ENCODE results near the gene RNF114.

RNF114 gene

GRCh38 chr20:49986049-49986448 is 49.9 kb downstream of the RNF114 start:
- no peak overlapping the region for H3K27ac ChIP-seq (ENCODE audit: extremely low read depth, low read depth, low read length)
- peaks cover 0 to 36% of the 10 kb centered on the region in 2 experiments; a peak in 1 of 3 replicates for H3K36me3 ChIP-seq (ENCODE audit: control insufficient read depth in 2 of 2, insufficient read depth in 1 of 2, low read length in 2 of 2)
- no peak overlapping the region for H3K4me3 ChIP-seq (ENCODE audit: low read depth, low read length)
- ChIA-PET POLR2A (no interaction called here), CTCF (interaction anchor here (0.6 to 1.8 kb wide), 2 partner anchors 17 to 85 kb away, joined by 3 to 6 read pairs; no protein-coding TSS in a partner anchor)
- H3K4me1 ChIP-seq (ENCODE audit: control insufficient read depth, insufficient read depth, low read length): peaks cover 2% of the 10 kb centered on the region; the same call in 1 of the 2 replicates
- no peaks in the 10 kb centered on the region for H3K9me3 ChIP-seq (ENCODE audit: control insufficient read depth, insufficient read depth, low read depth, low read length)
- no peak for TF ChIP-seq ZNF623 (tag by site-specific recombination; IDR thresholded peaks at IDR 0.05)
- no peak for TF ChIP-seq INSM2 (tag by site-specific recombination; IDR thresholded peaks at IDR 0.05)
- no peak for TF ChIP-seq SCRT1 (tag by site-specific recombination; IDR thresholded peaks at IDR 0.05; ENCODE audit: borderline replicate concordance)
- no peak for TF ChIP-seq ZNF596 (tag by site-specific recombination; IDR thresholded peaks at IDR 0.05)
- TF ChIP-seq ZNF426 (tag by site-specific recombination; IDR thresholded peaks at IDR 0.05): no peak
- peak; percentile 28; the same call in 1 of the 2 replicates for TF ChIP-seq ZNF600 (tag by site-specific recombination; IDR thresholded peaks at IDR 0.05)
- TF ChIP-seq SCRT2 (tag by site-specific recombination; IDR thresholded peaks at IDR 0.05): no peak
- TF ChIP-seq ZBTB17 (tag by site-specific recombination; IDR thresholded peaks at IDR 0.05): no peak
- no peak for TF ChIP-seq ZNF266 (tag by site-specific recombination; IDR thresholded peaks at IDR 0.05; ENCODE audit: low read depth)
- TF ChIP-seq ZBTB26 (tag by site-specific recombination; optimal IDR thresholded peaks at IDR 0.05): no peak
- no peak for TF ChIP-seq ZNF133 (tag by site-specific recombination; IDR thresholded peaks at IDR 0.05)
- TF ChIP-seq, protein P1, sequence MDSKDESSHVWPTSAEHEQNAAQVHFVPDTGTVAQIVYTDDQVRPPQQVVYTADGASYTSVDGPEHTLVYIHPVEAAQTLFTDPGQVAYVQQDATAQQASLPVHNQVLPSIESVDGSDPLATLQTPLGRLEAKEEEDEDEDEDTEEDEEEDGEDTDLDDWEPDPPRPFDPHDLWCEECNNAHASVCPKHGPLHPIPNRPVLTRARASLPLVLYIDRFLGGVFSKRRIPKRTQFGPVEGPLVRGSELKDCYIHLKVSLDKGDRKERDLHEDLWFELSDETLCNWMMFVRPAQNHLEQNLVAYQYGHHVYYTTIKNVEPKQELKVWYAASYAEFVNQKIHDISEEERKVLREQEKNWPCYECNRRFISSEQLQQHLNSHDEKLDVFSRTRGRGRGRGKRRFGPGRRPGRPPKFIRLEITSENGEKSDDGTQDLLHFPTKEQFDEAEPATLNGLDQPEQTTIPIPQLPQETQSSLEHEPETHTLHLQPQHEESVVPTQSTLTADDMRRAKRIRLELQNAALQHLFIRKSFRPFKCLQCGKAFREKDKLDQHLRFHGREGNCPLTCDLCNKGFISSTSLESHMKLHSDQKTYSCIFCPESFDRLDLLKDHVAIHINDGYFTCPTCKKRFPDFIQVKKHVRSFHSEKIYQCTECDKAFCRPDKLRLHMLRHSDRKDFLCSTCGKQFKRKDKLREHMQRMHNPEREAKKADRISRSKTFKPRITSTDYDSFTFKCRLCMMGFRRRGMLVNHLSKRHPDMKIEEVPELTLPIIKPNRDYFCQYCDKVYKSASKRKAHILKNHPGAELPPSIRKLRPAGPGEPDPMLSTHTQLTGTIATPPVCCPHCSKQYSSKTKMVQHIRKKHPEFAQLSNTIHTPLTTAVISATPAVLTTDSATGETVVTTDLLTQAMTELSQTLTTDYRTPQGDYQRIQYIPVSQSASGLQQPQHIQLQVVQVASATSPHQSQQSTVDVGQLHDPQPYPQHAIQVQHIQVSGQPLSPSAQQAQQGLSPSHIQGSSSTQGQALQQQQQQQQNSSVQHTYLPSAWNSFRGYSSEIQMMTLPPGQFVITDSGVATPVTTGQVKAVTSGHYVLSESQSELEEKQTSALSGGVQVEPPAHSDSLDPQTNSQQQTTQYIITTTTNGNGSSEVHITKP (tag by site-specific recombination; IDR thresholded peaks at IDR 0.05): peak; percentile 46; the same call in 1 of the 2 replicates
- no peak for TF ChIP-seq ZNF664 (tag by site-specific recombination; IDR thresholded peaks at IDR 0.05)
- no peak for TF ChIP-seq ZNF174 (tag by site-specific recombination; IDR thresholded peaks at IDR 0.05)

DNA sequence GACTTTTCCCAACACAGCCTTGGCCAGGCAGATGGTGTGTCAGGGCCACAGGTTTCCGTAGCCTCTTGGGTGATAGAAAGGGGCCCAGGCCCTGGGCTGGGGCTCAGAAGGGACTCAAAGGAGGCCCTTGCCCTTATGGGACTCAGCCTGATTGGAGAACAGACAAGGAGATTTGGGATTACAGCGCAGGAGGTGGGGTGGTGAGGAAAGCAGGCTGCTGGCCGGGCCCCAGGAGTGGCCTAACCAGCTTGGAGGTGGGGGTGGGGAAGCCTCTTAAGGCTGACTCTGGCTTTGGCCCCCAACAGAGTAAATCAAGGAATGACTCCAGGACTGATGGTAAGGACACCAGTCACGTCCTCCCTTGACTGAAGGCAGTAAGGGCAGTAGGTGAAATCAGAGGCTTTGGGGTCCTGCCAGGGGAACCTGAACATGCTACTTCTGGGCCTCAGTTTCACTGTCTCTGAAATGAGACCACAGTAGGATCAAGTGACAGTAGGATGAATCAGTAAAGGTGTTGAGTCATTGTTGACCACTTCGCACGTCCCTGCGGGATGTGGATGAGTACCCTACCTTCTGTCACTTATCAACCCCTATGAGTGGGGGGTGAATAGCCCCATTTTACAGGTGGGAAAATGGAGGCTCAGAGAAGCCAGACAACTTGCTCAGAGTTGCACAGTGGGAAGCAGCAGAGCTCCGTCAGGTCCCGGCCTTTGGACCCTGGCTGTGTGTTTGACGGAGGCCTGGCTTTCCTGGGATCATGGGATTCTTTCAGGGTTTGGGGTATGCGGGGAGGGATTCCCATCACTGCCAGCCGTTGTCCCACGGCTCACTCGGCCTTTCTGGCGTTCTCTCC is 51.0 kb downstream of the RNF114 start:
- Histone ChIP-seq H3K27ac (ENCODE audit: extremely low read depth, low read depth, low read length) (no peak overlapping the region), H3K4me1 (ENCODE audit: control insufficient read depth, insufficient read depth, low read length) (peaks cover 2% of the 10 kb centered on the region; the same call in 1 of the 2 replicates), H3K36me3 (ENCODE audit: control insufficient read depth in 2 of 2, insufficient read depth in 1 of 2, low read length in 2 of 2) (peaks cover 0 to 36% of the 10 kb centered on the region in 2 experiments; a peak in 1 of 3 replicates), H3K9me3 (ENCODE audit: control insufficient read depth, insufficient read depth, low read depth, low read length) (no peaks in the 10 kb centered on the region), H3K4me3 (ENCODE audit: low read depth, low read length) (no peak overlapping the region)
- ChIA-PET CTCF (interaction anchor here (0.6 to 1.8 kb wide), 3 partner anchors 24 to 654 kb away, joined by 3 to 6 read pairs (median 4); no protein-coding TSS in a partner anchor), POLR2A (no interaction called here)
- TF ChIP-seq ZNF404 (tag by site-specific recombination; IDR thresholded peaks at IDR 0.05): no peak
- no peak for TF ChIP-seq ZNF626 (tag by site-specific recombination; IDR thresholded peaks at IDR 0.05)
- no peak for TF ChIP-seq ZNF704 (tag by site-specific recombination; IDR thresholded peaks at IDR 0.05)
- no peak for TF ChIP-seq ZNF37A (tag by site-specific recombination; IDR thresholded peaks at IDR 0.05)
- peak; percentile 11 for TF ChIP-seq ZBTB26 (tag by site-specific recombination; optimal IDR thresholded peaks at IDR 0.05)
- TF ChIP-seq ZNF585B (tag by site-specific recombination; IDR thresholded peaks at IDR 0.05): no peak
- TF ChIP-seq ZFP3 (tag by site-specific recombination; IDR thresholded peaks at IDR 0.05; ENCODE audit: low read depth): no peak
